NCI-H2107 treated with DMSO at 0.1 percent for 48 hours (cell line): Measurements from ENCODE around the gene DSG3.

Source experiments
- DNase-seq: peaks from one replicate; lab custom pipeline; 2025; ENCODE audit not compliant: unreplicated experiment; lab: John Stamatoyannopoulos, UW

DSG3 gene

DNA sequence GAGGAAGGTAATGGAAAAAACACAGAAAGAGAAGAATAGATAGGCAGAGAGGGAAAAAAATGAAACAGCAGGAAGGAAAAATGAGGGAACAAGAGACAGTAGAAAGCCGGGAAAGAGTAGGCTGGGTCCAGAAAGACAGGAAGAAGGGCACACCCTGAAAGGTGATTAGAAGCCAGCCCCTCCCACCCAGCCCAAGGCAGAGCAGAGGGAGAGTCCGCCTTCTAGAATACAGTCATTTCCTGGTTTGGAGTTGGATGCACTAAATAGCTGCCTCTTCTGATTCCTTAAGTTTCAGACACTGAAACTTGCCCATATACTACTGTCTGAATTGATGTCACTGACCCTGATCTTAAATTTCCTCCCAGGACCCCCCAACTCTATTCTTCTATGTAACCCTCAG lies 17.9 kb upstream of the DSG3 start:
- no peak for DNase-seq

DNA sequence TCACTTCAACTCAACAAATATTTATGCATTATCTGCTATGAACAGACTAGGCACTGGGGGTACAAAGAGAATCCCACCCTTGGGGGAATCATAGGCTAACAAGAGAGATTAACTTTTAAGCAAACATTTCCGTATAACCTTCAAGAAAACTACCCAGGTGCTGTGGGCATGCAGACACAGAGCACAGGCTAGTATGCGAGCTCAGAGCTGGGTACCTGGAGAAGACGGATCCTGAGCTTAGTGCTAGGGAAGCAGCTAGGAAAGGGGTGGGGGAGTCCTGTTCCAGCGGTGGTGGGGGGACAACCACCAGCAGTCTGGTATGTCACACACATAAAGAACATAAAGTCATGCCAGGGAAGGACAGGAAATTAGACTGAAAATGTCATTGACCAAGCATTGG lies 17.5 kb upstream of the DSG3 start:
- DNase-seq, result no peak

DNA sequence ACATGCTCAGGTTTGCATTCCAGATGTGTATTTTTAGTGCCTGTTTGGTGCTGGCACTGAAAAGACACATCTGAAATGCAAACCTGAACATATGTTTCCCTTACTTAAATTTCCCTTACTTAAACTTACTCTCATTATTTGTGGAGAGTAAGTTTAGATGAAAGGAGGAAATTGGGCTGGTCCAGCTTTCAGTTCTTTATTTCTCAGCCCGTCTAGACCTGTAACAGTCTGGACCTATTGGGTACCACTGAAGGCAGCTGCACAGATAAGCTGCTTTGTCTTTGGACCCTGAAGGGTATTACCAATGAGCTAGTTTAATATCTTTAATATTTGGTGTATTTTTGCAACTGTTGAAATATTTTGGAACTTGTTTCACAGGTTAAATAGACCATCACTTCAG lies 17.0 kb upstream of the DSG3 start:
- no peak for DNase-seq

DNA sequence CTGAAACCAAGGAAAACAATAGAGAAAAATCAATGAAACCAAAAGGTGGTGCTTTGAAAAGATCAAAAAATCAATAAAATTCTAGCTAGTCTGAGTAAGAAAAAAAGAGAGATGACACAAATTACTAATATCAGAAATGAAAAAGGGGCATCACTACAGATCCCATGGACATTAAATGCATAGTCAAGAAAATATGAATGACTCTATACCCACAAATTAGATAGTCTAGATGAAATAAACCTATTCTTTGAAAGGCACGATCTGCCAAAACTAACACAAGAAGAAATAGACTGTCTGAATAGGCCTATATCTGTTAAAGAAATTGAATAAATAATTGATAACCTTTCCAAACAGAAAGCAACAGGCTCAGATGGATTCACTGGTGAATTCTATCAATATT lies 15.2 kb upstream of the DSG3 start:
- DNase-seq, result no peak

DNA sequence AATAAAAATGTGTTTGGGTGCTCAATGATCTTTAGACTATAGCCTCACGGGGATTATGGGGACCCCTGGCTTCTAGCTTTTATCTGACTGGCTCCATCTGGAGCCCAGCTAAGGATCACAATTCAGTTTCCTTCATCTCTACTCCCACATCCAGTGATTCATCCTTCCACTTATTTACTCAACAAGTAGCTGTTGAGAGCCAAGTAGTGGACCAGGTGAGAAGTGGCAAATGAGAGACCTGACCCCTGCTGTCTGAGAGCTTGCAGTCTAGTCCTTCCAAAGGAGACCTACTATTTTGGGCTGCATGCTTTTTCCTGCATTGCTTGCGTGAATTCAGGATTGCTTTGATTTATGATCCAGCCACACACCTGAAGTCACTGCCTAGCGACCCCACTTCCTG lies 10.7 kb upstream of the DSG3 start:
- DNase-seq, result no peak

DNA sequence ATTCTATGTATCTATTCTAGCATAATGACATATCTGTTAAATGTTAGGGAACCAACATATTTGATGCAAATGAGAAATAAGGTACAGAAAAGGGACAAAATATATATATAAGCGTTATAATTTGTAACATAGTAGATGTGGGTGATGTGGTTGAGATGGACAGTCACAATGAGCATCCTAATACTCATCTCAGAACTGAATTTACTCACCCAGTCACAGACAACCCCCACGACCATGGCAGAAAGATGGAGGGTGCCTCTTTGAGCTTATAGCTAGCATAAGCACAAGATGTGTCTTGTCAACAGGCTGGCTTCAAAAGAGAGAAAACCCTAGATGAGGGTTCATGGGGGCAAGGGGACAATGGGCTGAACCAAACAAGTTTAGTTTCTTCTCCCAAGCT lies 9.1 kb upstream of the DSG3 start:
- DNase-seq, result no peak

DNA sequence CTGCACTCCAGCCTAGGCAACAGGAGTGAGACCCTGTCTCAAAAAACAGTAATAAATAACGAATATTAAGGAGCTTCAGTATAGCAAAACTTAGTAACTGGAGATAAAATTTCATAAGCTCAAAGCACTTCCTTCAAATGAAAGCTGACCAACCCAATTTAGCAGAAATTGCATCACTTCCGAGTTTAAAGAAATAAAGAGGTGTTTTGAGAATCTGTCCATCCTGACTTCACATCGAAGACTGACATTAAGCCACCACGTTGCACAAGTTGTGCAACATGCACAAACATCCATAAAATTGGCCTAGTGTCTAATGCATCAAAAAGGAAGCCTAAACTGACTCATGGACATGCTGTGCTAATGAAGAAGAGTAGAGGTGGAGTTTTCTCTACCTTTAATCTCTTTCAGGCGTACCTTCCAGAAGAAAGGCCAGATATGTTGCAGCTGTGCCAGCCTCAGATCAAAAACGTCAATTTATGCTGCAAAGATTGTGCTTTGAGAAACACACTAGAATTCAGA lies 7.7 kb upstream of the DSG3 start:
- no peak for DNase-seq

DNA sequence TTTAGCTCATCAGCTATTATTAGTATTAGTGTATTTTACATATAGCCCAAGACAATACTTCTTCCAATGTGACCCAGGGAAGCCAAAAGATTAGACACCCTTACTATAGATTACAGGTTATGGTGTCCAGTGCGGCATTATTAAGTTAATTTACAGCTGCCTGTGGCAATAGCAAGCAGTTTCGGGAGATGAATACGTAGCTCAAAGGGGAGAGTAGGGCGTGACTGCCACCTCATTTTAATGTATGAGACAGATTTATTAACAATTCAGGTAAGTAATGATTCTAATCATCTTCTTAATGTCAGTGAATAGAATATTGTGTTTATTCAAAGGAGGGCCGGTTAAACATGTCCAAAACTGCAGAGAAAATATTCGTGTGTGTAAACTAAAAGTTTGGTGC lies 6.8 kb upstream of the DSG3 start:
- no peak for DNase-seq

DNA sequence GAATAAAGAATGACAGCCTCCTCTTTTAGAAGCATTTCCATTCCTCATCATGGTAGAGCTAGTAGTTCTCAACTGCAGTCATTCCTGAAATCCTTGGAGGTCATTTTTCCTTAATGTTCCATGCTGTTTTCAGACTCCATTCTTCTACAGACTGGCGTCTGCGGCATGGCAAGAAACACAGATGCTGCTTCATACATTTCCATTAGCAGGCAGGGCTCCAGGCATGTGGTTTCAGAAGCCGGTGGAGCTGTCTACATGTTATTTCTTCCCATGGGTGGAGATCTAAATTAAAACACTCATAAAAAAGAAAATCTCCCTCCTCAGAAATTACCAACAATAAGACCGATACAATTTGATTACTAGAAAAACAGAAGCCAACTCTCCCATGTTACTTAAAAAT lies 6.0 kb upstream of the DSG3 start:
- DNase-seq, result no peak

DNA sequence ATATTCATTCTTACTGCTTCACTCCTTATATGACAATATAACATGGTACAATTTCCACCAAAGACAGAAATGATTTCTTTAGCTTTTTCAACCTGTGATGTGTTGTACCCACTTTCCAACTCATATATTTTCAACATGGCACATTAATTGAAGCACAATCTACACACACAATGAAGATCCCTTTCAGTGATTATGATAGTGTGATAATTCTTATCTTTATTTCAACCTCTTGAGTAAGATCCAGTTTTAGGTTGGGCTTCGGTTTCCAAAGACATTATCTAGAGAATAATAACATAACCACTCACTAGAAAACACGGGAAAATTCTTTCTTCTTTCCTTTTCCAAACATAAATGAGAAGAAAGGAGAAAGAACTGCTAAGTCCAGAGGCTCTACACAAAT lies 3.4 kb upstream of the DSG3 start:
- no peak for DNase-seq

DNA sequence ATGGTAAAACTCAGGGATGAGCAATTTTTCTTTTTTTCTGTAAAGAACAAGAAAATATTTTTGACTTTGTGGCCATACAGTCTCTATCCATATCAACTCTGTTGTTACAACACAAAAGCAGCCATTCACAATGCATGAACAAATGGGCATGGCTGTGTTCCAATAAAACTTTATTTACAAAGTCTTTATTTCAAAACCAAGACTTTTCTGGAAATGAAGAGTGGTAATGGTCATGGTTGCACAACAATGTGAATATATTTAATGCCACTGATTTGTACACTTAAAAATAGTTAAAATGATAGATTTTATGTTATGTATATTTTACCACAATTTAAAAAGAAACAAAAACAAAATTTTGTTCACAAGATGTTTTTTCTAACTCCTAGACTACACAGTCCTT lies 1.6 kb upstream of the DSG3 start:
- no peak for DNase-seq

DNA sequence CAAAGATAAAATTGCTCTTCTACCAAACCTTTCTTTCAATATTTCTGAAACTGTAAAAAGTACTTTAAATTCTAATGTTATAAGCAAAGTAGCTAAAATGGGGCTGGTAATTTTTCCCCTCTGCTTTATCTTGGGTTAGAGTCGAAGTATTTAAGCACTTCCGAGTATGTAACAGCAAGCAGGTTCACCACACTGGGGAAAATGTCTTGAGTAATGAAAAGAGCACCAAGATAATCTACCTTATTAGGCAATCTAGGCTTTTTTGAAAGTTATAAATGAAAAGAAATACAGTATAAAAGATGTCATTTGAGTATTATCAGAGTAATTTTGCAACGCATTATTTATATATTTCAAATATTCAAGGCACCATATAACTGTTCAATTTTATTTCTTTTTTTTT lies 687 bp upstream of the DSG3 start:
- DNase-seq, result no peak

DNA sequence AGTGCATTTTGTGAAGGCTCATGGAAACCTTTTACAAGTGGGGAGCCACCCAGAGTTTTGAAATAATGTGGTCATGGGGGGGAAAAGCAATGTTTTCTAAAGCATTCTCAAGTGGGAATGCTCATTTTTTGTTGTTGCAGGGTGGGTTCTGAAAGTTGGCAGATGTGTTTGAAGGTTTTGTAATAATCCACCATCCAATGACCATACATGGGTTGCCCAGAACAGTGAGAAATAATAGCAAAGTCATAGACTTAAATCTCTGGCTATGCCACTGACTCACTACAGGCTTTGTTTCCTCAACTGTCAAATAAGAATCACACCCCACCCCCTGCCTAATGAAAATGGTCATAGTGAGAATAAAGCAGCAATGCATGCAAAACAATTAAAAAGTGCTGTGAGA lies 2.9 kb downstream of the DSG3 start:
- DNase-seq, result no peak

DNA sequence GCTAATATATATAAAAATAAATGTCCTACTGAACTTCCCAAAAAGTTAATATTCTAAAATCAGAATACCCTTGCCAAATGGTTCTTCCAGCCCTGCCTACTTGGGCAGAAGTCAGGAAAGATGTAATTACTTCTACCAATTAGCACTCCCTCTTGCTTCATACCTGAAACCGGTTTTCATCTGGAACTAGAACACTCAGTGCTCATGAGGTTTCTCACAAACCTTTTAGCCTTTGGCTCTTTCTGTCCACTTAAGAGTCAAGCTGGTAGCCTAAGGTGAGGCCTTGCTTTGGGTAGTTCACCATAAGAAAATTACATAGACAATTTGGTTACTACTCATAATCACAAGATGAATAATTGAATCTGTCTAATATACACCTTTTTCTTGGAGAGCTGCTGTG lies 4.1 kb downstream of the DSG3 start:
- DNase-seq, result no peak

DNA sequence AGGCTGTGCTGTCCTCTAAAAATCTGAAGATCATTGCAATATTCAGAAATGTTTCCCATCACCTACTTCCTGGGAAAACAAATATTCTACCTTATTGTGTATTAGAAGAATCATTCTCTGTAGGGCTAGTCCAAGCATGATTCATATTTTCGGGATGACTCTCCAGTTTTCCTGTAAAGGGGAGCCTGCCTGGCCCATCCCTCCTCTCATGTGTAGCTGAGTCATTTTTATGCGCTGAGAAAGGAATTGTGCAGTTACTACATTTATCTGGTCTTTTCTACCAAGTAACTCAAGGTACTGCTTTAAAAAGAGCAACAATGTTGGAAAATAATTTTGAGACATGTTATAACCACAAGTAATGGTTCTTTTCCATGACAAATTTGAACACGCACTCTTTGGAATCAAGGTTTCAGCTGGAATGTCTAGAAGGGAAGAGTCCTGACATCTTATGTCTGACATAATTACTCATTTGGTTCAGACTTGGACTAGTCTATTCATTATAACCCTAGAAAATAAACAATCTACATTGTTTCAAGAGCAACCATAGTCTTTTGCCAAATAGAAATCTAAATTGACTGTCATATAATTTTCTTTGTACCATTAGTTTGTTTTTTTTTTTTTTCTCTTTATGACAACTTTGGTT lies 6.6 kb downstream of the DSG3 start:
- no peak for DNase-seq

DNA sequence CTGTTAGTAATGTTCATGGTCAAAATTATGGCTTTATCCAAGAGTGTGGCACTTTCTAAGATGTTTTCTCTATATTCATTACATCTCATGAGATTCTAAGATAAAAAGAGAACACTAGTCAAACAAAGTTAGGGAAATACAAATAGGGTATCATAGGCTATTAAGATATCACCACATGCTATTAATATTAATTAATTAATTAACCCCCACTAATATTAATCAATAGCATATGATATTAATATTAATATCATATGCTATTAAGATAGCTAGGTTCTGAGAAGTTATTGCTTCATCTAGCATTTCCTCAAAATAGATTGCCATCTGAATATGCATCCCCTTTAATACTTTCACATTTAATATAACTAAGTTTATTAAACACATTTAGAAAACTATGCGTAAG lies 22.1 kb downstream of the DSG3 start:
- no peak for DNase-seq

DNA sequence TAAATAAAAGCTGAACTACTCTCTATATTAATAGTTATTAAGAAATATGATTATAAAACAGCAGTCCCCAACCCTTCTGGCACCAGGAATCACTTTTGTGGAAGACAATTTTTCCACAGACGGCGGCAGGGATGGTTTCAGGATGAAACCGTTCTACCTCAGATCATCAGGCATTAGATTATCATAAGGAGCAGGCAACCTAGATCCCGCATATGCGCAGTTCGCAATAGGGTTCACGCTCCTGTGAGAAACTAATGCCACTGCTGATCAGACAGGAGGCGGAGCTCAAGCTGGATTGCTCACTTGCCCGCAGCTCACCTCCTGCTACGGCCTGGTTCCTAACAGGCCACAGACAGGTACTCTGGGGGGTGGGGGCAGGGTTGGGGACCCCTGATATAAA lies 31.1 kb downstream of the DSG3 start:
- no peak for DNase-seq

DNA sequence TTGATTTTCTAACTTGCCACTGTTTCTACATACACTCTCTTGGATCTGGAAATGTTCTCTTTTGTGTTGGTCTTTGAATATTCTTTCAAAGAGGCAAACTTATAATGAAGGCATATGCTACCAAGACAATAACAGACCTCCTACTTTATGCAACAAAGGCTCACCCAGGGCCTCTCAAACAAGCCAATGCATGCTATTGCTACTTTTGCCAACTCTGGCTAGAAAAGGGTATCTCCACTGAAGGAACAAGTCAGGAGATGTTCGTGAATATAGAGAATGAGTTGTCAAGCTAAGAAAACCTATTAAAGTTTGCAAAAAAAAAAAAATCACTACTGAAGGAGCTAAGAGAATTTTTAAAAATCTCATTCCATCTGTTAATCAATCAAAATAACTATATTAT lies 34.5 kb downstream of the DSG3 start:
- DNase-seq, result no peak

DNA sequence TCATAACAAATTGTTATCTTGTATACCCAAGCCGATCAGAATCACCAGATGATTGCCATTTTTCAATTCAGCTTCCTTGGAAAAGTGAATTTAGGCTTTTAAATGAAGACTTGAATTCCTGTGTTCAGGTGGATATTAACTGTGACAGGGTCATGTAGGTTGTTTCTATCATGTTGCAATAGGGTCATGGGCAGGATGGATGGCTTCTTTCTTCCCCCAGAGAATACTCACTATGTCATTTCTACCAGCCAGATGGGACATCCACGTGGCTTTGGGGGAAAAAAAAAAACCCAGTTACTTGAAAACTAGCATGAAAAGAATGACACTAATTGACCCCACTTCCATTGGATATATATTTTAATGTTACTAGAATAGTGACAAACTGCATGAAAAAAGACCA lies 35.9 kb downstream of the DSG3 start:
- no peak for DNase-seq

DNA sequence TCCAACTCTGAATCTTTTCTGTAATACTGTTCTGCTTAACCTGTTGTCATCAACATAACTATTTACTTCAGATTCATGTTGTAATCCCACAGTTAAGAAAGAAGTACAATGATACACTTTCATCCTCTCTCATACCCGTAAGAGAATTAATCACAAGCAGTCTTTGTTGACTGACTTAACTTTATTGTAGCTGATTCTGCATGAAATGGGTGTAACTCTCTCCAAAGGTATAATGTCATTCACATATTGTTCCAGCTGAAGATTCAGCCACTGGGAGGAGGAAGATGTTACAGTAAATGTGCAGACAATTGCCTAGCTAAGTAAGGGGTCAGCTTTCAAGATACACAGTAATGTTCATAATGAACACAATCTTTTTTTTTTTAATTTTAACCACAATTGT lies 36.9 kb downstream of the DSG3 start:
- no peak for DNase-seq

DNA sequence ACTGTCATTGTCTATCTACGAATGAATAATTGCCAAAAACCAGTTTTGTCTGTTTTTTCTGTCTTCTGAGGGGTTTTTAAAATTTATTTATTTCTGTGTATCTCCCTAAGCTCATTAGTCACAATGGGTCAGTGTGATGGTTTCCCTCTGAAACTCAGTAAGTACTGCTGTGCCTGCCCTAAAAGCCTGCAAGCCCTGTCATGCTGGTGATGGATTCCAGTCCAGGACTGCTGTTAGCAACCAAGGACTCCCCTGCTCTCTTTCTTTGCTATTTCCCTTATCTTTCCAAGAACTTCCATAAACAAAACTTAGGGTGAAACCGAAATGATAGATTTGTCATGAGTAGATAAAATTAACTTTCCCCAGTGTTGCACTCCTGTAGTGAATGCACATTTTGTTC lies 38.6 kb downstream of the DSG3 start:
- DNase-seq, result no peak

DNA sequence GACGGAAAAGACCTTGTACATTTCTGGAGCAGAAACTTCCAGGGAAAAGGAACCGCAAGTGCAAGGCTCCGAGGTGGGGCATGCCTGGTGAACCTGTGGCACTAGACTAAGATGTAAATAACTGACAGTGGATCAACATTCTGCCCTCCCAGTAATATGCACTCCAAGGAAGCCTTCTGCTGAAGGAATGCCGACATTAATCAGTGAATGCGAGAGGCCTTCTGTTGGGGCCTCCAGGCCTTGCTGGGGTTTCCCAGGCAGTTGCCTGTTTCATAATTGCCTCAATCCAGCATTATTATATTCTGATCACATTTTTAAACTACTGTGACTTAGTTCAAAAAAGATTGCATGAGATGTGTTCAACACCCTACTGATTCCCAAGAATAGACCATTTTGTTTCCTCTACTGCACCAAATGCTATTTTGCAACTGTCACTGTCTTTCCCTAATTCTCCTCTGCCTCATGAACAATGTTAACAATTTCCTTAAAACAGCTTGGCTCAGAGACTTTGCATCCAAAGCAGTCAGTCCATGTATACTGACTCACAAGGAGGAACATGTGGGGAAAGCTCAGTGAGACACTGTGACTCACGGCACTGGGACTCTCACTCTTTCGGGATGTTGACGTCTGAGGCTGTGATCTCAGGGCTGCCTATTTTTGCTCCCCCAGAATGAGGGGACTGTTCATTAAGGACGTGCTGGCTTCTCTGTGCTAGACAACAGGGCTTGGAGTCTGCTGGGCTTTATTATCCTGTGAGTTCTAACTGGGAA lies 39.9 kb downstream of the DSG3 start:
- no peak for DNase-seq

DNA sequence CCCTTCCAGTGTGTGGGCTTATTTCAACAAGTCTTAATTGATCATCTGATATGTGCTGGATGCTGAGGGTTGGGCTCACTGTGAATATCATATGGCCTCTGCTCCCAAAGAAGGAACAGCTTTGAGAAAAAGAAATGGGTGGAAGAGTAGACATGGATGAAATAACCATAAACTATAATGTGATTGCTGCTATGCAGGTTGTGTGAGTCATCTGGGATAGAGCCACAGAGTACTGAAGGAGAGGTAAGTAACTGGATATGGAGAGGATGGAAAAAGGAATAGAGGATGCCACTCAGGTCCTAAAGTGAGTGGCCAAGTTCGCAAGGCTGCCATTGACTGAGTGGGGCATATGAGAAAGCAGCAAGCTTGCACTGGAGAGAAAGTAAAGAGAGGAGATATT lies 41.8 kb downstream of the DSG3 start:
- DNase-seq, result no peak
